WERI-Rb-1 (cell line): ENCODE measurements around the gene PCLO.

Experiments
- DNase-seq: peaks from one replicate; pipeline ENCODE4 v3.0.0-alpha.2; 2020
- H3K27ac ChIP-seq: fragments of 250-450 bp; sonication (Bioruptor Pico); 2 replicates; pipeline ENCODE4 v1.5.1; 2020; ENCODE audit warnings: mild to moderate bottlenecking, moderate library complexity
- H3K27me3 ChIP-seq: fragments of 250-450 bp; sonication (Bioruptor Pico); 2 replicates; pipeline ENCODE4 v1.5.1; 2021; ENCODE audit warnings: mild to moderate bottlenecking, low read depth, moderate library complexity; ENCODE audit not compliant: insufficient read depth, severe bottlenecking
- H3K36me3 ChIP-seq: fragments of 250-450 bp; sonication (Bioruptor Pico); 2 replicates; pipeline ENCODE4 v1.5.1; 2020; ENCODE audit warnings: mild to moderate bottlenecking, moderate library complexity
- H3K4me3 ChIP-seq: 2 replicates; pipeline ENCODE4 v1.5.1; 2011; ENCODE audit warnings: low read depth, mild to moderate bottlenecking, control low read depth, low read length
- H3K9me3 ChIP-seq: fragments of 250-450 bp; sonication (Bioruptor Pico); 2 replicates; pipeline ENCODE4 v1.5.1; 2021; ENCODE audit warnings: mild to moderate bottlenecking, moderate library complexity; ENCODE audit not compliant: severe bottlenecking
- TF ChIP-seq, protein P1 (sequence below): IDR thresholded peaks from 2 replicates; pipeline ENCODE4 v1.5.1; 2011; ENCODE audit warnings: low read depth, mild to moderate bottlenecking, control low read depth, inconsistent platforms, low read length

PCLO gene

GRCh38 chr7:83161186-83161585 is 1.5 kb downstream of the PCLO start:
- Histone ChIP-seq H3K4me3 (peak overlapping the region; percentile 96), H3K36me3 (no peaks in the 10 kb centered on the region), H3K27me3 (no peaks in the 10 kb centered on the region), H3K27ac (no peak overlapping the region), H3K9me3 (no peaks in the 10 kb centered on the region)
- TF ChIP-seq, protein P1, sequence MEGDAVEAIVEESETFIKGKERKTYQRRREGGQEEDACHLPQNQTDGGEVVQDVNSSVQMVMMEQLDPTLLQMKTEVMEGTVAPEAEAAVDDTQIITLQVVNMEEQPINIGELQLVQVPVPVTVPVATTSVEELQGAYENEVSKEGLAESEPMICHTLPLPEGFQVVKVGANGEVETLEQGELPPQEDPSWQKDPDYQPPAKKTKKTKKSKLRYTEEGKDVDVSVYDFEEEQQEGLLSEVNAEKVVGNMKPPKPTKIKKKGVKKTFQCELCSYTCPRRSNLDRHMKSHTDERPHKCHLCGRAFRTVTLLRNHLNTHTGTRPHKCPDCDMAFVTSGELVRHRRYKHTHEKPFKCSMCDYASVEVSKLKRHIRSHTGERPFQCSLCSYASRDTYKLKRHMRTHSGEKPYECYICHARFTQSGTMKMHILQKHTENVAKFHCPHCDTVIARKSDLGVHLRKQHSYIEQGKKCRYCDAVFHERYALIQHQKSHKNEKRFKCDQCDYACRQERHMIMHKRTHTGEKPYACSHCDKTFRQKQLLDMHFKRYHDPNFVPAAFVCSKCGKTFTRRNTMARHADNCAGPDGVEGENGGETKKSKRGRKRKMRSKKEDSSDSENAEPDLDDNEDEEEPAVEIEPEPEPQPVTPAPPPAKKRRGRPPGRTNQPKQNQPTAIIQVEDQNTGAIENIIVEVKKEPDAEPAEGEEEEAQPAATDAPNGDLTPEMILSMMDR: no peak
- DNase-seq: no peak

- DNase-seq: no peak
- Histone ChIP-seq H3K4me3 (no peak overlapping the region), H3K27me3 (no peaks in the 10 kb centered on the region), H3K9me3 (no peaks in the 10 kb centered on the region), H3K27ac (no peak overlapping the region), H3K36me3 (no peaks in the 10 kb centered on the region; the same call in none of the 2 replicates)
- TF ChIP-seq, protein P1: no peak
Measured at GRCh38 chr7:83159731-83160130, 3.0 kb downstream of the PCLO start.

GRCh38 chr7:83156006-83156405 is 6.7 kb downstream of the PCLO start:
- Histone ChIP-seq H3K9me3 (no peaks in the 10 kb centered on the region), H3K4me3 (no peak overlapping the region), H3K36me3 (peaks cover 8% of the 10 kb centered on the region), H3K27me3 (no peaks in the 10 kb centered on the region), H3K27ac (no peak overlapping the region)
- no peak for DNase-seq
- TF ChIP-seq, protein P1: no peak

DNA sequence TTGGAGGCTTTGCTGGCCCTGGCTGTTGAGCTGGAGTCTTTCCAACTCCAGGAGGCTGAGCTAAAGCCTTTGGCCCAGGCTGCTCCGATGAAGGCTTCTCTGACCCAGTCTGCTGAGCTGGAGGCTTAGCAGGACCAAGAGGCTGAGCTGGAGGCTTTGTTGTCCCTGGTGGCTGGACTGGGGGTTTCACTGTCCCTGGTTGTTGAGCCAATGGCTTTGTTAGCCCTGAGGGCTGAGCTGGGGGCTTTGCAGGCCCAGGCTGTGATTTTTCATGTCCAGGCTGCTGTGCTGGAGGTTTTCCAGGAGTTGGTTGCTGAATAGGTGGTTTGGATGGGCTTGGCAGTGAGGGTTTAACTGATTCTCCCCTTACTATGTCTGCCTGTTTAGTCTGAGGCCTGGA is 7.3 kb downstream of the PCLO start:
- no peak overlapping the region for H3K27ac ChIP-seq

DNA sequence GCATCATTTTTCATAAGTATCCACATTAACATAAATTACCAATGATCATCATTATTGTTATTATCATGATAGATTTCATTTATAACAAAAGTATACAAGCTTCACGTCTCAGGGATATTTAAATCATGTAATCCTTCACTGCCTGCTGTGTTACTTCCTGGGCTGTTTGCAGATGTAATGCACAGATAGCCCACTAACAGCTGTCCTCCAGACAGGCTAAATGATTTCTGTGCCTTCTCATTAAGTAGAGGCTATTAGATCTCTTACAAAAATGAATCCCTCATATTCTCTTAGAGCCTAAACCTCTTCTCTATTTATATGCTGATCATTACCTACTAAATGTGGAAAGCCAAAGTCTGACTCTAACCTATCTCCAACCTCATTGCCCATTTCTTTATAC is 9.3 kb downstream of the PCLO start:
- TF ChIP-seq, protein P1: no peak
- Histone ChIP-seq H3K27me3 (no peaks in the 10 kb centered on the region), H3K9me3 (no peaks in the 10 kb centered on the region), H3K27ac (no peak overlapping the region), H3K36me3 (peaks cover 16% of the 10 kb centered on the region), H3K4me3 (no peak overlapping the region)
- no peak for DNase-seq

More for the DNA sequence above, 7.3 kb downstream of the PCLO start:
- Histone ChIP-seq H3K36me3 (peaks cover 8% of the 10 kb centered on the region), H3K9me3 (no peaks in the 10 kb centered on the region), H3K27me3 (no peaks in the 10 kb centered on the region), H3K4me3 (no peak overlapping the region)
- TF ChIP-seq, protein P1: no peak
- peak; percentile 13 for DNase-seq

- peaks cover 16% of the 10 kb centered on the region for H3K36me3 ChIP-seq
- DNase-seq: no peak
- H3K27me3 ChIP-seq: no peaks in the 10 kb centered on the region
- no peaks in the 10 kb centered on the region for H3K9me3 ChIP-seq
- H3K27ac ChIP-seq: no peak overlapping the region
- TF ChIP-seq, protein P1: no peak
- H3K4me3 ChIP-seq: no peak overlapping the region
Measured at GRCh38 chr7:83150310-83150709, 12.4 kb downstream of the PCLO start.
